Chondrocyte (in vitro differentiated cells): ENCODE data around the gene WBP4. TPM values are rescaled to one million over a fixed set of nuclear protein-coding genes. Genes with fewer than 3 reads are reported as not detected.
"Not testable (repeated sequence)": the region's sequence is repeated elsewhere in the genome, so short reads cannot be mapped to it uniquely, and the experiment has no call there.

Source experiments
- DNase-seq: peaks from one replicate; pipeline ENCODE4 v3.0.0; 2021; ENCODE audit warnings: mixed read lengths, low spot score
- H3K27ac Mint-ChIP-seq: one replicate; pipeline ENCODE4 v1.8.0; 2021; ENCODE audit warnings: mild to moderate bottlenecking, moderate library complexity, mixed read lengths; ENCODE audit not compliant: unreplicated experiment
- H3K27me3 Mint-ChIP-seq: 2 replicates; pipeline ENCODE4 v1.8.0; 2021; ENCODE audit warnings: low read depth, mixed read lengths
- H3K36me3 Mint-ChIP-seq: 2 replicates; pipeline ENCODE4 v1.8.0; 2021; ENCODE audit warnings: low read depth, mixed read lengths
- H3K4me1 Mint-ChIP-seq: 2 replicates; pipeline ENCODE4 v1.8.0; 2021; ENCODE audit warnings: low read depth, mild to moderate bottlenecking, mixed read lengths
- H3K4me3 Mint-ChIP-seq: one replicate; pipeline ENCODE4 v1.8.0; 2021; ENCODE audit warnings: mild to moderate bottlenecking, moderate library complexity, mixed read lengths; ENCODE audit not compliant: unreplicated experiment
- H3K9me3 Mint-ChIP-seq: 2 replicates; pipeline ENCODE4 v1.8.0; 2021; ENCODE audit warnings: low read depth, mixed read lengths
- microRNA-seq: library from miRNA; unstranded; fragments of <30 nt; microRNA quantifications from one replicate; pipeline ENCODE4 v1.2.0, GENCODE V29; 2020; ENCODE audit warnings: borderline number of aligned reads
- total RNA-seq: library from RNA; stranded (reverse); gene quantifications from 3 replicates; pipeline ENCODE4 v1.2.1, GENCODE V29; 2021
- TF ChIP-seq, protein P1 (sequence below): fragments of 200-600 bp; sonication (generic); IDR thresholded peaks from 2 replicates; pipeline ENCODE4 v1.5.0; 2021; ENCODE audit warnings: antibody characterized with exemption, mild to moderate bottlenecking, moderate library complexity

WBP4 gene
- total RNA-seq, 1 donor from 2014 or later, result 5.8 TPM

DNA sequence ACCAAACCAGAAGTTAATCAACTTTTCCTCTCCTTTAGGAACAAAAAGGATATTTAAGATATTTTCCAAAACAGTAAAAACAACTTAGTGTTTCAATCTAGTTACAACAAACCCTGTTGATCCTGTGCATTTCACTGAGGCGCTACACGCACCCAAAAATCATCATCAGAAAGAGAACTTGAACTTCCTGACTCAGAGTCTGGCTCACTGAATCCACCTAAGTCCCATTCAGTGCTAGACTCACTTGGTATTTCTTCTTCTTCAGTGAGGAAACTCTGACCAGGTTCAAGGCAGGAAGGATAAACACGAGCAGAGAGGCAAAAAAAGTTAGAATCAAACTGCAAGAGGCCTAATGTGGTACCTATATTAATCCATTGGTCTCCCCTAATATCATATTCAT, 69.0 kb downstream of the WBP4 start:
- Mint-ChIP-seq H3K4me1 (peaks cover 54% of the 10 kb centered on the region), H3K27me3 (no peaks in the 10 kb centered on the region), H3K36me3 (no peaks in the 10 kb centered on the region), H3K9me3 (no peaks in the 10 kb centered on the region), H3K27ac (peak overlapping the region; percentile 0), H3K4me3 (peak overlapping the region; percentile 91)
- no peak for DNase-seq
- TF ChIP-seq, protein P1, sequence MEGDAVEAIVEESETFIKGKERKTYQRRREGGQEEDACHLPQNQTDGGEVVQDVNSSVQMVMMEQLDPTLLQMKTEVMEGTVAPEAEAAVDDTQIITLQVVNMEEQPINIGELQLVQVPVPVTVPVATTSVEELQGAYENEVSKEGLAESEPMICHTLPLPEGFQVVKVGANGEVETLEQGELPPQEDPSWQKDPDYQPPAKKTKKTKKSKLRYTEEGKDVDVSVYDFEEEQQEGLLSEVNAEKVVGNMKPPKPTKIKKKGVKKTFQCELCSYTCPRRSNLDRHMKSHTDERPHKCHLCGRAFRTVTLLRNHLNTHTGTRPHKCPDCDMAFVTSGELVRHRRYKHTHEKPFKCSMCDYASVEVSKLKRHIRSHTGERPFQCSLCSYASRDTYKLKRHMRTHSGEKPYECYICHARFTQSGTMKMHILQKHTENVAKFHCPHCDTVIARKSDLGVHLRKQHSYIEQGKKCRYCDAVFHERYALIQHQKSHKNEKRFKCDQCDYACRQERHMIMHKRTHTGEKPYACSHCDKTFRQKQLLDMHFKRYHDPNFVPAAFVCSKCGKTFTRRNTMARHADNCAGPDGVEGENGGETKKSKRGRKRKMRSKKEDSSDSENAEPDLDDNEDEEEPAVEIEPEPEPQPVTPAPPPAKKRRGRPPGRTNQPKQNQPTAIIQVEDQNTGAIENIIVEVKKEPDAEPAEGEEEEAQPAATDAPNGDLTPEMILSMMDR, result no peak

DNA sequence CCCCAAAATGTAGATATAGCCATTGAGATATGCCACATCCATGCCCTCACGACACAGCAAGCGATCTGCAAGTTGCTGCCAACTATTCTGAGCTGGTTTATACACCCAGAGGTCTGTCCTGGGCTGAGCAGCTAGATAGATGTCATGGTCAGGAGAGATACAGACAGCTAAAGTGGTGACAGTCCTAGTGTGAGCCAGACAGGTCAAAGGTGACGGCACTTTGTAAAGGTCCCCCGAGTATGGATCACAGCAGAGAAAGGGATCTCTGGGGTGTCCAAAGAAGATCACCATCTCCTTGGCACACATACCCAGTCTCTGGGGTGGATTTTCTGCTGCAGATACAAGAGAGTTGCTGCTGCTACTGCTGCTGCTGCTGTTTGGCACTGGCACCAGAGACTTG, 69.9 kb downstream of the WBP4 start:
- Mint-ChIP-seq H3K27ac (peak overlapping the region; percentile 25), H3K4me1 (peaks cover 54% of the 10 kb centered on the region), H3K4me3 (peak overlapping the region; percentile 91)
- not testable (repeated sequence) for H3K36me3 Mint-ChIP-seq, H3K27me3 Mint-ChIP-seq, H3K9me3 Mint-ChIP-seq, DNase-seq

DNA sequence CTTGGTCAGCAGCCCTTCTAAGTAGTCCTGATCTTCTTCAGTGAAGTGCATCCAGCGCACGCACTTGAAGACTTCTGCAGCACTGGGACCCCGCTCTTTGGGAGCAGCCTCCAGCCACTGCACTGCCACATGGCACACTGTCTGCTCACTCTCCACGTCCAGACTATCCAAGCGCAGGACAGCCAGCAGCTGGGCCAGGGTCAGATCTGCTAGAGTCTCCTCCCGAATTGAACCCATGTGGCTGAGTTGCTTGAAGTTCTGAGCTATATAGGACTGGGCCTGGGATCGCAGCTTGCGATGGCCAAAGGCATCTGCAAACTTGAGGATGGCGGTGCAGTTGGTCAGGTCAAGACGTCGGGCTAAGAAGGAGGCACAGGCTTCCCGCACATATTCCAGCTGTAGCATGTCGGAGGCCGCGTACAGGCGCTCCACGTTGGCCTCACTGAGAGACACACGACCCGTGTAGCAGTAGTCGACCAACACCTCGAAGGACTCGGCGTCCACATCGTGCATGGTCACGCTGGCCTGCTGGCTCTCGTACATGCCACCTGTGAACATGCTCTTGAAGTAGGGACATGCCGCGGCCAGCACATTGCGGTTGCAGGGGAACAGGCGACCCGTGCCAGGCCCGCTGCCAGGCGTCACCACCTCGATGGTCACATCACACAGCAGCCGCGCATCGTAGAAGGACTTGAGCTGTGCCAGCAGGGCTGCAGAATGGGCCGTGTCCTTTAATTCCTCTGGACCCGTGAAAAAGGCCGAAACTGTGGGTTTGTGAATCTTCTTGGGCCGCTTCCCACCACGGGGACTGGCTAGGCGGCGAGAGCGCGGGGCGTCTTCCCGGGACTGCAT, 70.6 kb downstream of the WBP4 start:
- H3K4me1 Mint-ChIP-seq, result peaks cover 54% of the 10 kb centered on the region
- H3K27me3 Mint-ChIP-seq, H3K9me3 Mint-ChIP-seq, H3K36me3 Mint-ChIP-seq: not testable (repeated sequence)
- peak overlapping the region; percentile 91 for H3K4me3 Mint-ChIP-seq
- peak overlapping the region; percentile 98 for H3K27ac Mint-ChIP-seq
- peak; percentile 88 for DNase-seq

DNA sequence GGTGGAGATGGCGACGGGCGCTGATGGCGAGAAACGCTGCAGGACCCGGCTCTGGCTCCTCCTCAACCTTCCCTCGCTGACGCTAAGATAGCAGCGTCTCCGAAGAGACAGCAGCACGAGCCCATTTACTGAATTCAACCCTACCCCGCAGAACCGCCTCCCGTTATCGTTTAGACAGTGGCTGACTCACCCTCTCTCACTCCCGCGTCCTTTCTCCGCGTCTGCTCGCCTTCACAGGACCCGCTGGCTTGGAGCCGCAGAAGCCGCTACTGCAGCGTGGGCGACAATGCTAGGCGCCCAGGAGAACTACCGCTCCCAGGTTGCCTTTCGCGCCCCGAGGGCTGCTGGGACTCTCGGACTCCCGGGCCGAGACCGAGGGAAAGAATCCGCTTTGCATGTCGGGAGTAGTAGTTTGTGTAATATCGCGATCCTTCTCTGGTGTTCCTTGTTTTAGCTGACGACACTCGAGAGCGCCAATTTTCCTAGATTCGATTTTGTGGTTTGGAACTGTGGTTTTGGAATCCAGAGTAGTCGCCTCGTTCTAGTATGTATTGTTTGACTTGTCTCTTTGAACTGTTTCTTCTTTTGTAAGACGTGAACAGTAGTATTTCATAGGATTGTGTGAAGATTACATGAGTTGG, 71.3 kb downstream of the WBP4 start, which contains the start of gene KBTBD6:
Gene KBTBD6, minus strand, starts transcription at position 291 of the 641 bp plus-strand sequence. CDS start 291 bp downstream, outside the sequence.
- no peaks in the 10 kb centered on the region for H3K9me3 Mint-ChIP-seq
- H3K27me3 Mint-ChIP-seq, result no peaks in the 10 kb centered on the region
- H3K36me3 Mint-ChIP-seq, result no peaks in the 10 kb centered on the region
- peak within 1 kb of the TSS; percentile 98 for H3K27ac Mint-ChIP-seq
- TF ChIP-seq, protein P1, result no peak
- peak within 1 kb of the TSS; percentile 91 for H3K4me3 Mint-ChIP-seq
- peak; percentile 98 for DNase-seq
- H3K4me1 Mint-ChIP-seq, result peaks cover 54% of the 10 kb centered on the region

Small RNAs within 50 kb of the gene (microRNA-seq; reads per million reads assigned to microRNA genes)
- not detected for gene MIR3168

Other genes with a start within 250 kb of the WBP4 start
- 45.7 to 46.7 TPM (median 45.8 TPM) in 3 replicates for gene ELF1, start 42.2 kb upstream of the WBP4 start, total RNA-seq
- 9.1 to 10.6 TPM (median 9.7 TPM) in 3 replicates for gene KBTBD6, start 71.3 kb downstream of the WBP4 start, total RNA-seq
- gene KBTBD7, start 133.1 kb downstream of the WBP4 start, total RNA-seq, result 10.6 to 14.3 TPM (median 11.2 TPM) in 3 replicates
- 8.2 to 11.0 TPM (median 8.3 TPM) in 3 replicates for gene MTRF1, start 202.1 kb downstream of the WBP4 start, total RNA-seq
- gene NAA16, start 249.8 kb downstream of the WBP4 start, total RNA-seq, result 9.4 to 16.5 TPM (median 9.6 TPM) in 3 replicates